AG04449 (cell line): ENCODE results near the gene LRRC4B.
A peak's percentile ranks its signal among the peaks of the same experiment; 100 is the strongest.

Experiments
- CTCF ChIA-PET: fragments of 350-600 bp; formaldehyde crosslinking; extraction: SDS; loops from one replicate; lab custom pipeline; 2021; ENCODE audit warnings: antibody characterized with exemption; lab: Yijun Ruan, JAX
- POLR2A ChIA-PET: fragments of 400-600, 350-600 bp; formaldehyde crosslinking; extraction: SDS; loops from one replicate; lab custom pipeline; 2020; ENCODE audit warnings: antibody characterized with exemption, inconsistent platforms; lab: Yijun Ruan, JAX
- DNase-seq: peaks from one replicate; pipeline ENCODE4 v3.0.0-alpha.2; 2010; ENCODE audit warnings: low read depth, low spot score
- H3K4me3 ChIP-seq: 2 replicates; pipeline ENCODE4 v1.5.1; 2011; ENCODE audit warnings: low read depth, mild to moderate bottlenecking, control low read depth, low read length
- TF ChIP-seq, protein P1 (sequence below): IDR thresholded peaks from one replicate; pipeline ENCODE4 v1.5.1; 2011; ENCODE audit warnings: mild to moderate bottlenecking, moderate library complexity, low read length, control low read depth, inconsistent platforms; ENCODE audit not compliant: insufficient read depth; ENCODE audit errors: missing control alignments

The LRRC4B gene

DNA sequence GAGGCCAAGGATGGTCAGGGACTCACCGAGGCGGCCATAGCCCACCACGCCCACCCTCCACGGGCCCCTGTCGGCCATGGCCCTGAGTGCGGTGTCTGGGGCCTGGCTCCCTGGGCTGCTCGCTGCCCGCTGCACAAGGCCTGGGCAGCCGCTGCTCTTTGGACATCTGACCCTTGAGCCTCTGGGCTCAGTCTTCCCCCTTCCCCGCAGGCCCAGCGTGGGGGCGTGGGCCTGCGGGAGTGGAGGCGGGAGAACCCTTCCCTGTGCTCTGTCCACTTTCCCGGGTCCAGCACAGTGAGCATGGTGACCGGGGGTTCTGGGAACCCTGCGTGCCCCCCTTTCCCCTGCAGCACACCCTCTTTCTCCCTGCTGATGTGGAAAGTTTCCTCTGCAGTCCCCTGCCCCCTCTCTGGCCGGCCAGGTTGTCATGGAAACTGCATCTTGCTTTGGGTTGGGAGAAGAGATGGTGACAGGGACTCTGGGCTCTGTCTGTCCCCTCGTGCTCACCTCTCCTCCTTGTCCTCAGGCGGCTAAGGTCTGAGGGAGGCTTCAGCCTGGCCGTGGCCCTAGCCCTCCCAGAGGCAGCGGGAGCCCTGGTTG is 54.4 kb downstream of the LRRC4B start, which contains the start of gene ASPDH:
Gene ASPDH (minus strand): TSS at position 168 of the 600 bp plus-strand sequence. CDS start 90 bp downstream, at position 78.
- CTCF ChIA-PET: interaction anchor here (0.7 kb wide), 1 partner anchor 24 kb away, joined by 3 read pairs; no protein-coding TSS in a partner anchor
- H3K4me3 ChIP-seq: no peak within 1 kb of the TSS
- POLR2A ChIA-PET: no interaction called here
- TF ChIP-seq, protein P1, sequence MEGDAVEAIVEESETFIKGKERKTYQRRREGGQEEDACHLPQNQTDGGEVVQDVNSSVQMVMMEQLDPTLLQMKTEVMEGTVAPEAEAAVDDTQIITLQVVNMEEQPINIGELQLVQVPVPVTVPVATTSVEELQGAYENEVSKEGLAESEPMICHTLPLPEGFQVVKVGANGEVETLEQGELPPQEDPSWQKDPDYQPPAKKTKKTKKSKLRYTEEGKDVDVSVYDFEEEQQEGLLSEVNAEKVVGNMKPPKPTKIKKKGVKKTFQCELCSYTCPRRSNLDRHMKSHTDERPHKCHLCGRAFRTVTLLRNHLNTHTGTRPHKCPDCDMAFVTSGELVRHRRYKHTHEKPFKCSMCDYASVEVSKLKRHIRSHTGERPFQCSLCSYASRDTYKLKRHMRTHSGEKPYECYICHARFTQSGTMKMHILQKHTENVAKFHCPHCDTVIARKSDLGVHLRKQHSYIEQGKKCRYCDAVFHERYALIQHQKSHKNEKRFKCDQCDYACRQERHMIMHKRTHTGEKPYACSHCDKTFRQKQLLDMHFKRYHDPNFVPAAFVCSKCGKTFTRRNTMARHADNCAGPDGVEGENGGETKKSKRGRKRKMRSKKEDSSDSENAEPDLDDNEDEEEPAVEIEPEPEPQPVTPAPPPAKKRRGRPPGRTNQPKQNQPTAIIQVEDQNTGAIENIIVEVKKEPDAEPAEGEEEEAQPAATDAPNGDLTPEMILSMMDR: no peak
- DNase-seq: no peak

DNA sequence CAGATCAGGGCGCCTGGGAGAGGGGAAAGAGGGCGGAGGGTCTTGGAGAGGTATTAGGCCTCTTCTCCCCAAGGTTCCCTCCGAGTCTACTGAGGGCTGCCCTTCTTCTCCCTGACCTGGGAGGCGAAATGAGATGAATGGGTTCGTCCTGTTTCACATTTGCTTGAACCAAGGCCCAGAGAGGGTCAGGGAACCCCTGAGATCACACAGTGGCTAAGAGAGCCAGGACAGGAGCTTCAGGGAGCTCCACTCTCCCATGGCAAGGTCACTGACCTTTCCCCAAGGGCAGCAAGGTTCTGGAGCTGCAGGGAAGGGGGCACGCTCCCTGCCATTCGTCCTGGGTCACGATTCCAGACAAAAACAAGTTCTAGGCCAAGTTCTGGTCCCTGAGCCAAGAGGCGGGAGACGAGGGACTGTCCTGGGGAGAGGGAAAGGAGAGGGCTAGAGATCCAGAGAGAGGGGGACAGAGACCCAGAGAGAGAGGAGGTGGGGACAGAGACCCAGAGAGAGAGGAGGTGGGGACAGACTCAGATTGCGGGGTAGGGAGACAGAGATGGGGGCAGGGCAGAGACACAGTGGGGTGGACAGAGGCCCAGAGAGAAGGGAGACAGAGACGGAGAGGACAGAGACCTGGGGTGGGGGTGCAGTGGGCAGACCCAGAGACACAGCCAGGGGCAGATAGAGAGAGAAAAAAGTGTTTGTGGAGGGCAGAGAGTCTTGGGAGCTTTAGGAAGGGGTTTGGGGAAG is 55.1 kb downstream of the LRRC4B start:
- ChIA-PET CTCF (interaction anchor here (0.7 kb wide), 1 partner anchor 25 kb away, joined by 3 read pairs; no protein-coding TSS in a partner anchor), POLR2A (no interaction called here)
- TF ChIP-seq, protein P1: no peak
- H3K4me3 ChIP-seq: no peak overlapping the region
- no peak for DNase-seq

DNA sequence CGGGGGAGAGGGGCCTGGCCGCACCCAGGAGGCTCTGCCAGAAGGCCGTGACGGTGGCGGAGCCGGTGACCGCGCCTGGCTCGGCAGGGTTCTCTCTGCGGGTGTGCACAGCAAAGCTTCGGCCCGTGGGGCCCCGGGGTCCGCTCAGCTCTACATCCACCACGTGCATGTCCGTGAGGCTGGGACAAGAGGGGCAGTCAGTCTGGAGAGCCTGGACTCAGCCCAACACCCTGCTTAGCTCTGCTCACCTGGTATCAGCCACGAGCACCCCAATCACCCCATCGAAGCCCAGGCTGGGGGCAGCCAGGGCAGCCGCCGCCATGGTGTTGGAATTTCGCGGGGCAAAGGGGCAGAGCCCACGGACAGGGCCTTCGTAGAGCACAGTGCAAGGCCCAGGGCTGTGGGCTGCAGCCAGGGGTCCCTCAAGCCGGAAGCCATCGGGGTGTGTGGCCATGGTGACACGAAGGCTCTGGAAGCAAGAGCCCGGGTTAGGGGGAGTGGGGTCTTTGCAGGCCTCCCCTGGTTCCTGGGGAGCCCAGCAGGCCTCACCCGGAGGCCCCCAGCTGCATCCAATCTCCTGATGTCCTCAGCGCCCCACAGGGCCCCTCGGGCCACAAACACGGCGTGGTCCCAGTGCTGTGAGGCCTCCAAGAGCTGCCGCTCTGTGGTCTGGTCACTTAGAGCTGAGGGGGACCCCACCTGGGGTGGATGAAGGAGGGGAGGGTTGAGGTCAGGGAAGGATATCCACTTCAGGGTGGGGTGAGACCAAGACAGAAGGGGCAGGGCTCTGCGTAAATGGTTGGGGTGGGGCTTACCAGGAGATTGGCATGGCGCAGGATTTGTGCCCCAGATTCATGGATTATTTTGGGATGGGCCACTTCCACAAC is 55.9 kb downstream of the LRRC4B start:
- H3K4me3 ChIP-seq: no peak overlapping the region
- TF ChIP-seq, protein P1: no peak
- CTCF ChIA-PET: interaction anchor here (0.7 to 3.2 kb wide), 5 partner anchors 26 to 271 kb away, joined by 3 to 17 read pairs (median 4); no protein-coding TSS in a partner anchor
- no peak for DNase-seq
- POLR2A ChIA-PET: no interaction called here

DNA sequence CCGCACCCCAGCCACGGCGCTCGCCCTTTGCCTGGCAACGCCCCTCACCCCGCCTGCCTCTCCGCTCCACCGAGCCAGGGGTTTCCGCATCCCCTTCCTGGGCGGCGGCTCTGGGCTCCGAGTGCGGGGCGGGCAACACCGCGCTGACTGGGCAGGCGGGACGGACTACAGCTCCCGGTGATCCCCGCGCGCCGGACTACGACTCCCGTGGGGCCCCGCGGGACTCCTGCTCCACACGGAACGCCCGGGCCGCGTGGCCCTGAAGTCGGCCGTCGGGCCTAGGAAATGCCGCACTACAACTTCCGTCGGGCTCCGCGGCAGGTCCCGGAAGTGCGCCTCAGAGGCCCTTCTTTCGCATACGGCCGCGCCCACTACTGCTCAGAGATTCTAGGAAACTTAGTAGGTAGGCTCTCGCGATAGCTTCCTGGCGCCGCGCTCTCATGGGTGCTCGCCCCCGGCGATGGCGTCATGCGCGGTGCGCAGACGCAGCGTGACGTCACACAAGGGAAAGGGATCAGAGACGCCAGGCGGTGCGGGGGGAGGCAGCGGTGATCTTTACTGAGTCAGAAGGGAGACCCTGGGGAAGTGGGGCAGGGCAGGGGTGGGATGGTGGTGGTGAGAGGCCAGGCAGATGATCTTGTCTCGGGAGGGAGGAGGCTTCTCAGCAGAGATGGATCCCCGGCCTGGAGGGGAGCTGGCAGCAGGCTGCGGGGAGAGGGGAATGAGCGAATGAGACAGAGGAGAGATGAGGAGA is 57.0 kb downstream of the LRRC4B start, which contains the start of gene JOSD2:
Gene JOSD2 (minus strand): TSS at position 123 of the 754 bp plus-strand sequence. CDS start 760 bp downstream, outside the sequence.
- TF ChIP-seq, protein P1: no peak
- peak; percentile 94 for DNase-seq
- peak within 1 kb of the TSS; percentile 89 for H3K4me3 ChIP-seq
- CTCF ChIA-PET: interaction anchor here (0.7 to 3.2 kb wide), 9 partner anchors 24 to 411 kb away, joined by 3 to 17 read pairs (median 3); no protein-coding TSS in a partner anchor
- POLR2A ChIA-PET: interaction anchor here (0.8 to 1.0 kb wide), 3 partner anchors 10 to 272 kb away, joined by 3 to 4 read pairs (median 4); no protein-coding TSS in a partner anchor

DNA sequence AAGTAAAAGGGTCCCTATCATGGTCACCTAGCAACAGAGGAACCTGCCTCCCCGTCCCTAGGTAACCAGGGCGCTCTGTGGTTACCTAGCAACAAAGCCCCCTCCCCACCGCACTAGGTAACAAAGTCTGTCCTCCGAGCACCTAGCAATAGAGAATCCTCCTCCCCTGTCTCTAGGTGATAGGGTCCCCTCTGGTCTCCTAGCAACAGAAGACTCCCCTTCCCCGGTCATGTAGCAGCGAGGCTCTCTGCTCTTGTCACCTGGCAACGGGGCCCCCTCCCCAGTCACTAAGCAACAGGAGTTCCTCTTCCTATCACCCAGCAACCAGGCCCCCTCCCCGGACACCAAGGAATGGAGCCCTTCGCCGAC is 57.6 kb downstream of the LRRC4B start:
- TF ChIP-seq, protein P1: no peak
- POLR2A ChIA-PET: interaction anchor here (0.8 to 1.0 kb wide), 3 partner anchors 10 to 273 kb away, joined by 3 to 4 read pairs (median 4); no protein-coding TSS in a partner anchor
- CTCF ChIA-PET: interaction anchor here (0.9 to 3.2 kb wide), 8 partner anchors 24 to 412 kb away, joined by 3 to 17 read pairs (median 4); no protein-coding TSS in a partner anchor
- no peak for DNase-seq
- peak overlapping the region; percentile 89 for H3K4me3 ChIP-seq
